Caco-2 (cell line): Measurements from ENCODE around the gene NRF1. TPM values are rescaled to one million over a fixed set of nuclear protein-coding genes. Genes with fewer than 3 reads are reported as not detected.

Source experiments
- BruUV-seq: library from RNA; stranded (reverse); fragments of 400-500 nt; replicated peaks from 2 replicates; lab custom pipeline; 2021; lab: Mats Ljungman, UMichigan
- CTCF ChIA-PET: fragments of 300-600 bp; sonication (Branson Sonifier 250); formaldehyde crosslinking; loops from one replicate; lab custom pipeline; 2022; ENCODE audit warnings: antibody characterized with exemption; lab: Charles Lee
- POLR2A ChIA-PET: fragments of 300-600 bp; sonication (Branson Sonifier 250); formaldehyde crosslinking; loops from one replicate; lab custom pipeline; 2022; ENCODE audit warnings: antibody characterized with exemption; lab: Charles Lee
- DNase-seq, 2 experiments: peaks; one replicate each; pipeline versions ENCODE4 v3.0.0 to v3.0.0-alpha.2; 2020 to 2022
- H3K27me3 ChIP-seq: replicated peaks from 2 replicates; pipeline ENCODE4 v1.6.0; 2011; ENCODE audit warnings: low read length; ENCODE audit not compliant: control insufficient read depth, insufficient read depth
- H3K36me3 ChIP-seq: 2 replicates; pipeline ENCODE4 v1.5.1; 2011; ENCODE audit warnings: low read length; ENCODE audit not compliant: control insufficient read depth, insufficient read depth
- H3K4me1 ChIP-seq: fragments of 250-450 bp; sonication (Bioruptor Pico); 2 replicates; pipeline ENCODE4 v1.5.1; 2020; ENCODE audit warnings: mild to moderate bottlenecking
- H3K4me3 ChIP-seq: 2 replicates; pipeline ENCODE4 v1.5.1; 2011; ENCODE audit warnings: low read depth, mild to moderate bottlenecking, control low read depth, low read length
- H3K9me3 ChIP-seq: fragments of 250-450 bp; sonication (Bioruptor Pico); 2 replicates; pipeline ENCODE4 v1.5.1; 2020; ENCODE audit warnings: mild to moderate bottlenecking, moderate library complexity
- H3K27ac Mint-ChIP-seq: one replicate; pipeline ENCODE4 v1.8.0; 2022; ENCODE audit warnings: mixed read lengths; ENCODE audit not compliant: unreplicated experiment
- H3K27me3 Mint-ChIP-seq: one replicate; pipeline ENCODE4 v1.8.0; 2022; ENCODE audit warnings: mixed read lengths; ENCODE audit not compliant: insufficient read depth, unreplicated experiment
- H3K36me3 Mint-ChIP-seq: one replicate; pipeline ENCODE4 v1.8.0; 2022; ENCODE audit warnings: mild to moderate bottlenecking, mixed read lengths; ENCODE audit not compliant: insufficient read depth, unreplicated experiment
- H3K4me1 Mint-ChIP-seq: one replicate; pipeline ENCODE4 v1.8.0; 2022; ENCODE audit warnings: low read depth, mixed read lengths; ENCODE audit not compliant: unreplicated experiment
- H3K4me3 Mint-ChIP-seq: one replicate; pipeline ENCODE4 v1.8.0; 2022; ENCODE audit warnings: mild to moderate bottlenecking, moderate library complexity, mixed read lengths; ENCODE audit not compliant: unreplicated experiment
- H3K9me3 Mint-ChIP-seq: one replicate; pipeline ENCODE4 v1.8.0; 2022; ENCODE audit warnings: mixed read lengths; ENCODE audit not compliant: unreplicated experiment
- CTCF ChIP-seq, 2 experiments: fragments of 200-600 bp in 1 of 2; IDR thresholded peaks; 1 replicate in 1 of 2; 2 replicates in 1 of 2; pipeline versions ENCODE4 v1.5.1 to v1.8.0; 2011 to 2022; ENCODE audit warnings: antibody characterized with exemption in 1 of 2, control low read depth in 1 of 2, inconsistent platforms in 1 of 2, low read depth in 1 of 2, low read length in 1 of 2, mild to moderate bottlenecking in 1 of 2, moderate library complexity in 1 of 2; ENCODE audit not compliant: insufficient read depth in 1 of 2, severe bottlenecking in 1 of 2, unreplicated experiment in 1 of 2
- intact Hi-C: fragments of 100-400 bp; cut with micrococcal nuclease; formaldehyde crosslinking; loops from one replicate; pipeline ENCODE4 v1.10.0; 2022; ENCODE audit not compliant: unreplicated experiment
- total RNA-seq: library from RNA; stranded (reverse); gene quantifications from 2 replicates; pipeline ENCODE4 v1.2.3, GENCODE V29; 2022

Gene NRF1
- total RNA-seq, 1 experiment from 2014 or later: 22.5 TPM

GRCh38 chr7:129748356-129749109 lies 137.0 kb downstream of the NRF1 start:
- H3K4me3 ChIP-seq: no peak overlapping the region
- no peaks in the 10 kb centered on the region for H3K9me3 ChIP-seq
- Mint-ChIP-seq H3K9me3 (no peaks in the 10 kb centered on the region), H3K36me3 (peaks cover 22% of the 10 kb centered on the region), H3K27ac (no peak overlapping the region), H3K4me1 (no peaks in the 10 kb centered on the region), H3K4me3 (no peak overlapping the region), H3K27me3 (no peaks in the 10 kb centered on the region)
- TF ChIP-seq CTCF (IDR thresholded peaks at IDR 0.05; ENCODE audit: insufficient read depth in 1 of 2, low read depth in 1 of 2, low read length in 1 of 2, severe bottlenecking in 1 of 2, unreplicated experiment in 1 of 2): no peak
- no peaks in the 10 kb centered on the region for H3K4me1 ChIP-seq
- intact Hi-C loops: no loop called here
- DNase-seq: no peak
- ChIA-PET CTCF (no interaction called here), POLR2A (no interaction called here)
- no peaks in the 10 kb centered on the region; the same call in none of the 2 replicates for H3K36me3 ChIP-seq
- no TSS peak for BruUV-seq
- H3K27me3 ChIP-seq: no peaks in the 10 kb centered on the region

- Histone ChIP-seq H3K4me1 (no peaks in the 10 kb centered on the region), H3K4me3 (no peak overlapping the region), H3K9me3 (no peaks in the 10 kb centered on the region), H3K36me3 (no peaks in the 10 kb centered on the region; the same call in none of the 2 replicates), H3K27me3 (no peaks in the 10 kb centered on the region)
- CTCF ChIA-PET: no interaction called here
- H3K27ac Mint-ChIP-seq: no peak overlapping the region
- no peaks in the 10 kb centered on the region for H3K4me1 Mint-ChIP-seq
- intact Hi-C loops: no loop called here
- TF ChIP-seq CTCF (IDR thresholded peaks at IDR 0.05; ENCODE audit: insufficient read depth in 1 of 2, low read depth in 1 of 2, low read length in 1 of 2, severe bottlenecking in 1 of 2, unreplicated experiment in 1 of 2): no peak
- no peak overlapping the region for H3K4me3 Mint-ChIP-seq
- H3K36me3 Mint-ChIP-seq: peaks cover 25% of the 10 kb centered on the region
- no peaks in the 10 kb centered on the region for H3K27me3 Mint-ChIP-seq
- POLR2A ChIA-PET: no interaction called here
- H3K9me3 Mint-ChIP-seq: no peaks in the 10 kb centered on the region
- BruUV-seq: no TSS peak
- no peak for DNase-seq
Observed at GRCh38 chr7:129750091-129750490, 138.6 kb downstream of the NRF1 start.

- H3K9me3 Mint-ChIP-seq: no peaks in the 10 kb centered on the region
- no peak overlapping the region for H3K27ac Mint-ChIP-seq
- no peaks in the 10 kb centered on the region for H3K4me1 ChIP-seq
- no peak overlapping the region for H3K4me3 Mint-ChIP-seq
- POLR2A ChIA-PET: no interaction called here
- BruUV-seq: no TSS peak
- no peaks in the 10 kb centered on the region for H3K4me1 Mint-ChIP-seq
- CTCF ChIA-PET: no interaction called here
- H3K36me3 ChIP-seq: peaks cover under 1% of the 10 kb centered on the region
- peaks cover 22% of the 10 kb centered on the region for H3K36me3 Mint-ChIP-seq
- intact Hi-C loops: no loop called here
- DNase-seq: no peak
- no peaks in the 10 kb centered on the region for H3K9me3 ChIP-seq
- no peak for TF ChIP-seq CTCF (IDR thresholded peaks at IDR 0.05; ENCODE audit: insufficient read depth in 1 of 2, low read depth in 1 of 2, low read length in 1 of 2, severe bottlenecking in 1 of 2, unreplicated experiment in 1 of 2)
- H3K4me3 ChIP-seq: no peak overlapping the region
- no peaks in the 10 kb centered on the region for H3K27me3 ChIP-seq
- no peaks in the 10 kb centered on the region for H3K27me3 Mint-ChIP-seq
Observed at GRCh38 chr7:129750501-129750900, 139.0 kb downstream of the NRF1 start.
